HG02610 (cell line): Measurements from ENCODE around the gene CTNNAL1.

Source experiments
- ATAC-seq: cut with Tn5 transposase; IDR thresholded peaks from one replicate; pipeline ENCODE4 v1.9.1; 2021; ENCODE audit warnings: mild to moderate bottlenecking, moderate library complexity; ENCODE audit not compliant: unreplicated experiment

Gene CTNNAL1

GRCh38 chr9:109030426-109030825 lies 17.1 kb upstream of the CTNNAL1 start:
- ATAC-seq: no peak

- no peak for ATAC-seq
These were observed 15.2 kb upstream of the CTNNAL1 start for GRCh38 chr9:109028457-109028856.

DNA sequence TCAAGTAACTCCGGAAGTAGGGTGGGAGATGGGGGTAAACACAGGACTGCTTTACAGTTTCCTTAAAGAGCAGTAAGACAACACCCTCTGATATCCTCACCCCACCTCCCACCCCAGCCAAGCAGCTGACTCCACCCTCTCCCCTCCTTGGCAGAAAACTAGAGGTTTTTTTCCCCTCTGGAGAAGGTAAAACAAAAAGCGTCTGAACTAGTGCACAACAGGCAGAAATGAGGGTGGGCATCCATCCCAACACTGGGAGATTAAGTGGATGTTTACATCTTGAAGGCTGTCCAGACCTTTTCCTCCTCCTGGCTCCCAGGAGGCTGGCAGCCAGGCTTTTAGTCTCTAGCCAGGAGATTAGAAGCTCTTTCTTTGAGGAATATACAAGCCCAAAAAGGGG lies 13.9 kb upstream of the CTNNAL1 start:
- ATAC-seq: no peak

- ATAC-seq: no peak
These were observed 13.0 kb upstream of the CTNNAL1 start for GRCh38 chr9:109026306-109026705.

GRCh38 chr9:109022873-109023272 lies 9.6 kb upstream of the CTNNAL1 start:
- no peak for ATAC-seq

GRCh38 chr9:109020581-109021511 lies 7.5 kb upstream of the CTNNAL1 start:
- ATAC-seq: no peak

GRCh38 chr9:109020113-109020512 lies 6.8 kb upstream of the CTNNAL1 start:
- ATAC-seq: no peak

- ATAC-seq: no peak
These were observed 6.1 kb upstream of the CTNNAL1 start for GRCh38 chr9:109019420-109019819.

DNA sequence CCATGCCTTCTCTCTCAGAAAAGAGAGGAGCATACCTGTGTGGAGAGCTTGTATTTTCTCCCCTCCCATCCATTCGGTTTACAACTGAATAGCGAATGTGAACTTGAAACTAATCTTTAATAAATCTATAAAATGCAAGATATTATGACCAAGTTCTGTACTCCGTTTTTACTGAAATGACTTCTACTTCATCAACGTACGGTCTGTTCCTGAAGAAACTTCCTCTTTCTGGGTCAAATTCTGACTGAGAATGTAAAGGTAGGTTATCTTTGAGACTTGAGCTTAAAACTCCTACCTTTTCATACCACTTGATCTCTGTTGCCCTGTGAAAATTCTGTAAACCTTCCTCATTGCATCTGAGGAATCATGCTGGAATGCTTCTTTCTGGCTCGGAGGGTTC lies 4.2 kb upstream of the CTNNAL1 start:
- ATAC-seq: peak; percentile 49

- ATAC-seq: no peak
These were observed 3.8 kb upstream of the CTNNAL1 start for GRCh38 chr9:109017061-109017460.

DNA sequence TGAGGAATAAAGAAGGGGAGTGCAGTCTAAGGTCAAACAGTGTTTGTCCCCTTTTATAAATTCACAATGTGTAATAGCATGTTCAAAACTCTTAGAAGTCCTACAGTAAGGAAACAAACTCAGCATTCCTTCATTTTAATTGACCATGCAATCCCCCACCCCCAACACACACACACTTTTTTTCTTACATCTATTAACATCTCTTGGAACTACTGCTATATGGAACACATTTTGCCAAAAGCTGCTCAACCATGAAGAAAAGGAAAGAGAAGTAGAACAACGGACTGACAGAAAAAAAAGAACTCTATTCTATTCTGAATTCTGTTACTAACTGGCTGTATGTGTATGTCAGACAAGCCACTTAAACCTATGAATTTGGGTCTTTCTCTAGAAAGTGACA lies 2.8 kb upstream of the CTNNAL1 start:
- ATAC-seq: no peak

- ATAC-seq: no peak
These were observed 1.4 kb upstream of the CTNNAL1 start for GRCh38 chr9:109014608-109015280.

- ATAC-seq: no peak
These were observed 644 bp upstream of the CTNNAL1 start for GRCh38 chr9:109013679-109014607.

DNA sequence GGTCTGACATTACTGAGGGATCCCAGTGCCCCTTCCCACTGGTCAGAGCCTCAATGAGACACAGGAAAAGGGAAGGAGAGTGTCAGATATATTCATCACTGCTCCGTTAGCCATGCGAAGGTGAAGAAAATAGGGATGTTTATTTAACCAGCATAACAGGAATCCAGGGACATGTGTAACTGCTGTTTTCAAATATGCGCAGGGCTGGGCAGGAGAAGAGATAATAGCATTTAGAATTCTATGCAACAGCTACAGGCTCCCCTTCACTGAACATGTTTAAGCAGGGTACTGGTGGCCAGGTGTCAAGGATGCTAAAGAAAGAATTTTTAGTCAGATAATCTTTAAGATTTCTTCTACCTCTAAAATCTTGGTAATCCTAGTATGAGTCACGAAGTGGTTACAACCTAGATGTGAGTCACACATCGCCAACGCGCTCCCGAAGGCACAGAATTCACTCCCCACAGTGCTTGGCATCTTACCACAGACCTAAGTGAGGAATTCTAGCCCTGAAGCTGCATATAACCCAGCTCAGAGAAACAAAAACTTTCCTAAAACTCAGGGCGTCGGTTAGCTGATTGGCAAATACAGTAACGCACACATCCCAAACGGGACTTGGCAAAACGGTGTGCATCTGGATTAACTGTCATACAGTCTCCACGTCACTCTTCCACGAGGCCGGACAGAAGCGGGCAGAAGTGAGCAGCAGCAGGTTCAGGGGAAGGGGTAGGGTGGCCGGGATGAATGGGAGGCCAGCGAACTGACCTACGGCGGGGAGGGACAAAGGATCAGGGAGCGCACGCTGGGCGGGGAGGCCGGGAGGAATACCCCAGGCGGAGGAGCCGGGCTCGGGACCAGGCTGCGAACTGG lies 1.1 kb downstream of the CTNNAL1 start:
- ATAC-seq: peak; percentile 45

- ATAC-seq: no peak
These were observed 2.0 kb downstream of the CTNNAL1 start for GRCh38 chr9:109011231-109011671.

GRCh38 chr9:109010746-109011145 lies 2.6 kb downstream of the CTNNAL1 start:
- no peak for ATAC-seq

- no peak for ATAC-seq
These were observed 7.6 kb downstream of the CTNNAL1 start for GRCh38 chr9:109005678-109006077.

DNA sequence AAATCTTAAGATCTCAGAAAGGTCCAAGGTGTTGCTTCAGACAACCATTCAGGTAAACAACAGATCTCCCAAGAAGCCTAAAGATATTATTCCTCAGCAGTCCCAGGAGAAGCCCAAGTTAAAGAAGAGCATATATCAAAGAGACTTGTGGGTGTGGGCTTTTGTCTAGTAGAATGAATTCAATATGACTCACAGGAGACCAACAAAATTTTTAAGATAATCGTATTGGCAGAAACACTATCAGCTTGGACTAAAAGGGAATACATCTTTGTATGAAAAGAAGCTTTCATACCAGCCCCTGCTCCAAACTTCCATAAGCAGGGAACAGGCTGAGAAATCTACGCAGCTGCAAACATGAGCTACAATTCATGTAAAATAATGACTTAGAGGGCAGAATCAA lies 10.2 kb downstream of the CTNNAL1 start:
- ATAC-seq: no peak

DNA sequence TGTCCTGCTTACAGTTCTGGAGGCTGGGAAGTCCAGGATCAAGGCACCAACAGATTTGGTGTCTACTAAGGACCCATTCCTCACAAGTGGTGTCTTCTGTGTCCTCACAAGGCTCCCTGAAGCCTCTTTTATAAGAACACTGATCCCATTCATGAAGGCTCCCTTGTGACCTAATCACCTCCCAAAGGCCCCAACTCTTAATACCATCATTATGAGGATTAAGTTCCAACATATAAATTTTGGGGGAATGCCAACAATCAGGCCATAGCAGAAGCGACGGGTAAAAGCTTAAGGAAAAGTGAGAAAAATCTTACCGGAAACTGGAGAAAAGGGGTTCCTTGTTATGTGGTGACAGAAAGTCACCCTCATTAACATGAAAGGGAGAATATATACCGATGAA lies 11.2 kb downstream of the CTNNAL1 start:
- no peak for ATAC-seq

DNA sequence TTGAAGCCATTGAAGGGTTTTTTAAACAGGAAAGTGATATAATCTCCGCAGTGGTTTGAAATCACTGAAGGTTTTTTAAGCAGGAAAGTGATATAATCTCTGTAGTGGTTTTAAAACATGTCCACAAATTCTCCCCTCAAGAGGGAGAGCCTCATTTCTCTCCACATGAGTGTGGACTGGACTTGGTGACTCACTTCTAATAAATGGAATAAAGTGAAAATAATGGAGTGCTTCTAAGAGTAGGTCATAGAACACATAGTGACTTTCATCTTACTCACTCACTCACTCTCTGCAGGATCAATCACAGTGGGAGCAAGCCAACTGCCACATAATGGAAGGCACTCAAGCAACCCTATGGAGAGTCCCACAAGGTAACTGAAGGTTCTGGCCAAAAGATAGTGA lies 12.0 kb downstream of the CTNNAL1 start:
- no peak for ATAC-seq
